SK-N-SH (cell line): Measurements from ENCODE around the gene DMRT1. TPM values are rescaled to one million over a fixed set of nuclear protein-coding genes. Genes with fewer than 3 reads are reported as not detected.

Experiments used
- CTCF ChIA-PET: fragments of 300-600, 350-600 bp; formaldehyde crosslinking; extraction: SDS; loops from one replicate; lab custom pipeline; 2021; lab: Yijun Ruan, JAX
- POLR2A ChIA-PET: fragments of 350-600 bp; sonication (Branson Sonifier 250); formaldehyde crosslinking; extraction: SDS; loops from one replicate; lab custom pipeline; 2020; ENCODE audit warnings: antibody characterized with exemption, inconsistent platforms; lab: Yijun Ruan, JAX
- DNase-seq: peaks from one replicate; pipeline ENCODE4 v3.0.0; 2012
- H2AFZ ChIP-seq: fragments of 200-600 bp; sonication (generic); 2 replicates; pipeline ENCODE4 v1.8.1; 2016; ENCODE audit warnings: antibody characterized with exemption, mild to moderate bottlenecking, low read depth
- H3F3A ChIP-seq: fragments of 200-600 bp; sonication (generic); replicated peaks from 2 replicates; pipeline ENCODE3; 2016; ENCODE audit warnings: antibody characterized with exemption, mild to moderate bottlenecking; ENCODE audit not compliant: insufficient read depth
- H3K27ac ChIP-seq, 2 experiments: fragments of 200-500 bp in 1 of 2; fragments of 200-600 bp in 1 of 2; sonication (Bioruptor generic) in 1 of 2; sonication (generic), shearing (Covaris generic) in 1 of 2; 2 replicates each; pipeline versions ENCODE4 v1.5.1 to v1.6.1; 2014 to 2016; ENCODE audit warnings: low read depth in 2 of 2, inconsistent platforms in 1 of 2, low read length in 1 of 2, mild to moderate bottlenecking in 1 of 2, mixed read lengths in 1 of 2
- H3K27me3 ChIP-seq: fragments of 200-600 bp; sonication (generic), shearing (Covaris generic); 2 replicates; pipeline ENCODE4 v1.6.1; 2016; ENCODE audit warnings: mixed run types; ENCODE audit not compliant: insufficient read depth
- H3K36me3 ChIP-seq, 2 experiments: fragments of 200-500 bp in 1 of 2; fragments of 200-600 bp in 1 of 2; sonication (Bioruptor generic) in 1 of 2; sonication (generic) in 1 of 2; replicated peaks in 1 of 2; 2 replicates each; pipeline versions ENCODE3 to v1.5.1; 2014 to 2016; ENCODE audit warnings: low read length in 1 of 2, mild to moderate bottlenecking in 1 of 2; ENCODE audit not compliant: insufficient read depth in 2 of 2, control insufficient read depth in 1 of 2
- H3K4me1 ChIP-seq, 2 experiments: fragments of 200-500 bp in 1 of 2; fragments of 200-600 bp in 1 of 2; sonication (Bioruptor generic) in 1 of 2; sonication (generic), shearing (Covaris generic) in 1 of 2; 2 replicates each; pipeline versions ENCODE4 v1.5.1 to v1.6.1; 2014 to 2016; ENCODE audit warnings: low read depth in 1 of 2, low read length in 1 of 2, mixed run types in 1 of 2; ENCODE audit not compliant: insufficient read depth in 2 of 2, control insufficient read depth in 1 of 2
- H3K4me2 ChIP-seq: fragments of 200-600 bp; sonication (generic), shearing (Covaris generic); 2 replicates; pipeline ENCODE4 v1.6.1; 2017; ENCODE audit warnings: mixed run types
- H3K4me3 ChIP-seq, 2 experiments: fragments of 200-500 bp in 1 of 2; fragments of 200-600 bp in 1 of 2; sonication (Bioruptor generic) in 1 of 2; sonication (generic), shearing (Covaris generic) in 1 of 2; 2 replicates each; pipeline versions ENCODE4 v1.5.1 to v1.8.1; 2014 to 2016; ENCODE audit warnings: low read depth in 2 of 2, inconsistent platforms in 1 of 2, low read length in 1 of 2, mild to moderate bottlenecking in 1 of 2, mixed read lengths in 1 of 2, moderate library complexity in 1 of 2
- H3K79me2 ChIP-seq: fragments of 200-600 bp; sonication (generic); 2 replicates; pipeline ENCODE4 v1.8.1; 2017; ENCODE audit warnings: mild to moderate bottlenecking; ENCODE audit not compliant: insufficient read depth
- H3K9ac ChIP-seq: fragments of 200-600 bp; sonication (generic); 2 replicates; pipeline ENCODE4 v1.6.1; 2017; ENCODE audit warnings: mixed run types
- H3K9me2 ChIP-seq: fragments of 200-600 bp; sonication (generic); 2 replicates; pipeline ENCODE4 v1.6.1; 2017; ENCODE audit warnings: mixed run types
- H3K9me3 ChIP-seq: fragments of 200-600 bp; sonication (generic); 2 replicates; pipeline ENCODE4 v1.6.1; 2017; ENCODE audit warnings: mixed run types, mild to moderate bottlenecking, moderate library complexity
- H4K20me1 ChIP-seq: fragments of 200-600 bp; sonication (generic); 2 replicates; pipeline ENCODE4 v1.6.1; 2017; ENCODE audit warnings: mild to moderate bottlenecking, mixed run types; ENCODE audit not compliant: insufficient read depth
- ELF1 ChIP-seq: IDR thresholded peaks from 2 replicates; pipeline ENCODE4 v1.4.0; 2012
- EZH2phosphoT487 ChIP-seq: fragments of 200-600 bp; sonication (generic); IDR thresholded peaks from 2 replicates; pipeline ENCODE4 v1.6.1; 2017; ENCODE audit warnings: low read depth, mixed run types, mild to moderate bottlenecking, antibody characterized with exemption, moderate library complexity, borderline replicate concordance
- GABPA ChIP-seq: IDR thresholded peaks from 2 replicates; pipeline ENCODE4 v1.4.0; 2012; ENCODE audit warnings: low read depth, mild to moderate bottlenecking
- JUND ChIP-seq: IDR thresholded peaks from 2 replicates; pipeline ENCODE4 v1.4.0; 2012
- NRF1 ChIP-seq: IDR thresholded peaks from 2 replicates; pipeline ENCODE4 v1.6.1; 2012; ENCODE audit warnings: low read depth, mild to moderate bottlenecking, low read length
- POLR2AphosphoS5 ChIP-seq: IDR thresholded peaks from 2 replicates; pipeline ENCODE4 v1.6.1; 2012; ENCODE audit warnings: low read depth, low read length
- RCOR1 ChIP-seq: fragments of 150-350 bp; IDR thresholded peaks from 2 replicates; pipeline ENCODE4 v1.6.1; 2017; ENCODE audit warnings: antibody characterized with exemption, low read length
- RFX5 ChIP-seq: IDR thresholded peaks from 2 replicates; pipeline ENCODE4 v1.6.1; 2012; ENCODE audit warnings: mild to moderate bottlenecking, improper control_type of control experiment, low read length
- RXRA ChIP-seq: IDR thresholded peaks from 2 replicates; pipeline ENCODE4 v1.4.0; 2012; ENCODE audit warnings: low read depth, mild to moderate bottlenecking, borderline replicate concordance
- SIN3A ChIP-seq: IDR thresholded peaks from 2 replicates; pipeline ENCODE4 v1.6.1; 2012; ENCODE audit warnings: low read depth, mild to moderate bottlenecking, low read length, moderate library complexity, borderline replicate concordance
- SMC3 ChIP-seq: IDR thresholded peaks from 2 replicates; pipeline ENCODE4 v1.6.1; 2012; ENCODE audit warnings: low read depth, low read length, improper control_type of control experiment
- TCF12 ChIP-seq: IDR thresholded peaks from 2 replicates; pipeline ENCODE4 v1.4.0; 2012
- TEAD4 ChIP-seq: IDR thresholded peaks from 2 replicates; pipeline ENCODE4 v1.4.0; 2012; ENCODE audit warnings: mild to moderate bottlenecking, borderline replicate concordance; ENCODE audit not compliant: insufficient read depth
- WGBS: methylation state at CpG from one replicate; pipeline ENCODE4 v1.1.6; 2017; ENCODE audit warnings: low lambda C conversion rate; 5-methylcytosine and 5-hydroxymethylcytosine counted together
- polyA plus RNA-seq, 3 experiments: library from polyadenylated mRNA; depleted of rRNA; stranded (reverse); fragments of >200 nt; gene quantifications; 2 replicates each; pipeline ENCODE4 v1.2.3, GENCODE V29; 2012
- TF ChIP-seq, protein P1 (sequence below): IDR thresholded peaks from 2 replicates; pipeline ENCODE4 v1.4.0; 2012; ENCODE audit warnings: low read depth, borderline replicate concordance
- TF ChIP-seq, protein P2 (sequence below): IDR thresholded peaks from 2 replicates; pipeline ENCODE4 v1.4.0; 2012; ENCODE audit warnings: low read depth

The DMRT1 gene
- polyA plus RNA-seq, 1 of the 3 experiments (the other 2 are of a cell fraction), result not detected

DNA sequence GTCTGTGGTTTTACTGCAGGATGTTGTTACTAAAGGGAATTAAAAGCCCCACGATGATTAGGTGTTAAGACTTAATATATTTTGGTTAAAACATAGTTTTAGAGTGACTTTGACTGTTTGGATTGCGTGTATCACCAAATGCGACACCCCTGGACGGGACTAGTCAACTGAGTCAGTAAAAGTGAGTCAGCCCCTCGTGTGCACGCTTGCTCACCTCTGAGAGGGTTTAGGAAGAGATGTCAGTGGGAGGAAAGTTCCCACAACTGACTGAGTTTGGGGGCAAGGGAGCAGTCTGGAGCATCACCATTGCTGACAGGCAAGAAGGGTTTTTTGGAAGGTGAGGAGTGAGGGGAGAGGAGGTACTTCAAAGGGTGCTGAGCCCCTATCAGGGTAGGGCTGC is 120.5 kb downstream of the DMRT1 start:
- no peak overlapping the region for H2AFZ ChIP-seq
- no peaks in the 10 kb centered on the region for H3K79me2 ChIP-seq
- H3K4me1 ChIP-seq, result no peaks in the 10 kb centered on the region
- POLR2A ChIA-PET, result no interaction called here
- no peaks in the 10 kb centered on the region for H4K20me1 ChIP-seq
- H3K9ac ChIP-seq, result no peak overlapping the region
- CTCF ChIA-PET, result interaction anchor here (0.6 kb wide), 1 partner anchor 156 kb away, joined by 3 read pairs; no protein-coding TSS in a partner anchor
- TF ChIP-seq SIN3A, result no peak
- no peaks in the 10 kb centered on the region for H3K9me2 ChIP-seq
- H3K4me3 ChIP-seq, result no peak overlapping the region
- WGBS, result 1% methylated on average over 6 of the region's 6 CpGs
- H3K27me3 ChIP-seq, result peaks cover 35% of the 10 kb centered on the region; the same call in 1 of the 2 replicates
- no peaks in the 10 kb centered on the region for H3K9me3 ChIP-seq
- H3F3A ChIP-seq, result no peaks in the 10 kb centered on the region
- H3K27ac ChIP-seq, result no peak overlapping the region
- H3K36me3 ChIP-seq, result no peaks in the 10 kb centered on the region
- no peak for DNase-seq
- no peak overlapping the region for H3K4me2 ChIP-seq

DNA sequence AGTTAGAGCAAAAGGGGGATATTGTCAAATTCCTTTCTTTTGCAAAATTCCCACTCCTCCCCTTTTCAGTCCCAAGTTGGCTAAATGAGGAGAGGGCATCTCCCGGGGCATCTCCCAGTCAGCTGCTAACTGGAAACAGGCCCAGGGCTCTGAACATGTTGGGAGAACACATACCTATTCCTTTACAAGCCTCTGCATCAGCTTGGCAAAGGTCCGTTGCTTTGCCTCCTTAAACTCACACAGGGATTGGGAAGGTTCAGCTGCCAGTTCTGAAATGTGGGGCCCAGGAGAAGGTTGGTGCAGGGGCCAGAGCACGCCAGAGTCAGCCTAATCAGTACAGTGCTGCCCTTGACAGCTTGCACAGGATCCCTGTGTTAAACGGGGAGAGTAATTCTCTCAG is 124.0 kb downstream of the DMRT1 start:
- no peak for DNase-seq
- TF ChIP-seq, protein P1, sequence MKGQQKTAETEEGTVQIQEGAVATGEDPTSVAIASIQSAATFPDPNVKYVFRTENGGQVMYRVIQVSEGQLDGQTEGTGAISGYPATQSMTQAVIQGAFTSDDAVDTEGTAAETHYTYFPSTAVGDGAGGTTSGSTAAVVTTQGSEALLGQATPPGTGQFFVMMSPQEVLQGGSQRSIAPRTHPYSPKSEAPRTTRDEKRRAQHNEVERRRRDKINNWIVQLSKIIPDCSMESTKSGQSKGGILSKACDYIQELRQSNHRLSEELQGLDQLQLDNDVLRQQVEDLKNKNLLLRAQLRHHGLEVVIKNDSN, result no peak
- TF ChIP-seq GABPA, result no peak
- no peak for TF ChIP-seq NRF1
- TF ChIP-seq RCOR1, result no peak
- no peak for TF ChIP-seq POLR2AphosphoS5
- no peak for TF ChIP-seq RFX5
- TF ChIP-seq ELF1, result no peak
- TF ChIP-seq EZH2phosphoT487, result no peak
- TF ChIP-seq JUND, result no peak
- TF ChIP-seq RXRA, result no peak
- TF ChIP-seq SMC3, result no peak
- TF ChIP-seq, protein P2, sequence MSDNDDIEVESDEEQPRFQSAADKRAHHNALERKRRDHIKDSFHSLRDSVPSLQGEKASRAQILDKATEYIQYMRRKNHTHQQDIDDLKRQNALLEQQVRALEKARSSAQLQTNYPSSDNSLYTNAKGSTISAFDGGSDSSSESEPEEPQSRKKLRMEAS, result no peak
- no peak for TF ChIP-seq TCF12
- no peak for TF ChIP-seq TEAD4
- POLR2A ChIA-PET, result no interaction called here
- no peak overlapping the region for H2AFZ ChIP-seq
- WGBS, result 0% methylated on average over 4 of the region's 4 CpGs
- no peaks in the 10 kb centered on the region for H3F3A ChIP-seq
- no peaks in the 10 kb centered on the region for H3K9me2 ChIP-seq
- H3K4me3 ChIP-seq, result no peak overlapping the region
- no peak overlapping the region for H3K9ac ChIP-seq
- H3K4me1 ChIP-seq, result no peaks in the 10 kb centered on the region
- H3K9me3 ChIP-seq, result no peaks in the 10 kb centered on the region
- CTCF ChIA-PET, result no interaction called here
- H3K27me3 ChIP-seq, result peaks cover 50% of the 10 kb centered on the region
- H3K79me2 ChIP-seq, result no peaks in the 10 kb centered on the region
- H3K4me2 ChIP-seq, result no peak overlapping the region
- H4K20me1 ChIP-seq, result no peaks in the 10 kb centered on the region
- H3K36me3 ChIP-seq, result no peaks in the 10 kb centered on the region
- no peak overlapping the region for H3K27ac ChIP-seq
